ENCODE data around the gene HOXA2. TPM values are rescaled to one million over a fixed set of nuclear protein-coding genes. Genes with fewer than 3 reads are reported as not detected.
A peak's percentile ranks its signal among the peaks of the same experiment; 100 is the strongest.

The HOXA2 gene
- 1 to 10 TPM in 1 of 4 donors, under 1 TPM in 3; 0.17 to 1.1 (median 0.53) TPM for total RNA-seq
- polyA plus RNA-seq: under 1 TPM; 0.23 to 0.42 (median 0.29) TPM
- long read RNA-seq, donor 1: 0 reads
- long read RNA-seq, donor 2: 0 reads

- intact Hi-C loops (cut with DNase I): no loop called here
- 68 to 71% (median 69%) methylated on average over 29 of the region's 29 CpGs for WGBS, 3 donors
- no peaks in the 10 kb centered on the region for H3K27me3 ChIP-seq (ENCODE audit: insufficient read depth in 3 of 3, low read length in 2 of 3)
- peak within 1 kb of the TSS; percentile 53 for H3K4me3 ChIP-seq
- no peak for ATAC-seq
- H3K4me1 ChIP-seq: peaks cover 23% of the 10 kb centered on the region
- peak within 1 kb of the TSS; percentile 65 for H3K27ac ChIP-seq
- H3K9me3 ChIP-seq: no peaks in the 10 kb centered on the region
- no peak for DNase-seq
- peaks cover 0 to 18% of the 10 kb centered on the region in 2 donors for H3K36me3 ChIP-seq (ENCODE audit: insufficient read depth in 1 of 2, low read depth in 1 of 2)
- no peak for TF ChIP-seq CTCF (IDR thresholded peaks at IDR 0.05)
These were observed at the start of gene HOXA2 for GRCh38 chr7:27102581-27103442. TSS of gene HOXA2 (minus strand) at chr7:27102683. CDS start at chr7:27102500, 183 bp downstream.

GRCh38 chr7:27151341-27151930 is 49.0 kb upstream of the HOXA2 start:
- no peak for TF ChIP-seq CTCF (IDR thresholded peaks at IDR 0.05)
- Histone ChIP-seq H3K4me1 (peaks cover 34% of the 10 kb centered on the region), H3K9me3 (no peaks in the 10 kb centered on the region), H3K27ac (peak overlapping the region; percentile 84), H3K27me3 (ENCODE audit: insufficient read depth in 3 of 3, low read length in 2 of 3) (no peaks in the 10 kb centered on the region), H3K36me3 (ENCODE audit: insufficient read depth in 1 of 2, low read depth in 1 of 2) (no peaks in the 10 kb centered on the region), H3K4me3 (peak overlapping the region; percentile 75)
- no peak for DNase-seq
- 6 to 9% (median 6%) methylated on average over 26 to 27 of the region's 27 CpGs for WGBS, 3 donors
- intact Hi-C loops (cut with DNase I): loop anchor here in 1 of 2 donors (10.0 kb wide), 1 partner anchor 1267 kb away; no protein-coding TSS in a partner anchor
- ATAC-seq: no peak

GRCh38 chr7:27150568-27151340 is 48.3 kb upstream of the HOXA2 start:
- no peaks in the 10 kb centered on the region for H3K27me3 ChIP-seq (ENCODE audit: insufficient read depth in 3 of 3, low read length in 2 of 3)
- H3K27ac ChIP-seq: peak overlapping the region; percentile 84
- peak; percentile 84 for TF ChIP-seq CTCF (IDR thresholded peaks at IDR 0.05)
- DNase-seq (peak; percentile 84 to 93), ATAC-seq (peak; percentile 73 to 81 (median 75))
- peak overlapping the region; percentile 75 for H3K4me3 ChIP-seq
- peaks cover 0 to 2% of the 10 kb centered on the region in 2 donors for H3K36me3 ChIP-seq (ENCODE audit: insufficient read depth in 1 of 2, low read depth in 1 of 2)
- H3K9me3 ChIP-seq: no peaks in the 10 kb centered on the region
- intact Hi-C loops (cut with DNase I): loop anchor here in 1 of 2 donors (10.0 kb wide), 1 partner anchor 1266 kb away; no protein-coding TSS in a partner anchor
- 0 to 1% (median 1%) methylated on average over 58 of the region's 58 CpGs for WGBS, 3 donors
- H3K4me1 ChIP-seq: peaks cover 35% of the 10 kb centered on the region

GRCh38 chr7:27149842-27150567 is 47.5 kb upstream of the HOXA2 start:
- TF ChIP-seq CTCF (IDR thresholded peaks at IDR 0.05): no peak
- Histone ChIP-seq H3K27ac (peak overlapping the region; percentile 84), H3K4me3 (peak overlapping the region; percentile 75), H3K4me1 (peaks cover 29% of the 10 kb centered on the region), H3K9me3 (no peaks in the 10 kb centered on the region), H3K27me3 (ENCODE audit: insufficient read depth in 3 of 3, low read length in 2 of 3) (no peaks in the 10 kb centered on the region), H3K36me3 (ENCODE audit: insufficient read depth in 1 of 2, low read depth in 1 of 2) (peaks cover 0 to 9% of the 10 kb centered on the region in 2 donors)
- ATAC-seq: peak; percentile 32 to 48 (median 35)
- DNase-seq: no peak
- 13 to 30% (median 17%) methylated on average over 13 of the region's 13 CpGs for WGBS, 3 donors
- intact Hi-C loops (cut with DNase I): loop anchor here in 1 of 2 donors (10.0 kb wide), 2 partner anchors 755 to 1265 kb away; no protein-coding TSS in a partner anchor

All from psoas muscle (tissue), 8 donors.